ENCODE results near the gene VPS37C. TPM values are rescaled to one million over a fixed set of nuclear protein-coding genes. Genes with fewer than 3 reads are reported as not detected.

Gene VPS37C
- total RNA-seq, 1 experiment from 2014 or later: 23.1 TPM

- ATAC-seq: no peak
- intact Hi-C loops (cut with micrococcal nuclease): no loop called here
- no peaks in the 10 kb centered on the region for H3K9me2 ChIP-seq (ENCODE audit: insufficient read depth)
- no peaks in the 10 kb centered on the region for H3K79me2 ChIP-seq (ENCODE audit: insufficient read depth, low read length)
- no peak overlapping the region for H2AFZ ChIP-seq (ENCODE audit: low read depth, low read length, poor library complexity, severe bottlenecking)
- POLR2A ChIA-PET: no interaction called here
- no peak overlapping the region for H3K4me3 ChIP-seq (replicated peaks in 1 of 2; ENCODE audit: low read depth in 1 of 2, low read length in 2 of 2)
- no peak overlapping the region for H3K4me2 ChIP-seq (ENCODE audit: low read length)
- H3K36me3 ChIP-seq (ENCODE audit: control insufficient read depth in 1 of 2, insufficient read depth in 2 of 2, low read length in 2 of 2): no peaks in the 10 kb centered on the region
- H3K9ac ChIP-seq (ENCODE audit: low read length): no peak overlapping the region
- RAD21 ChIA-PET (ENCODE audit: low non-redundant PET in 1 of 2, low total read pairs in 2 of 2, uncharacterized antibody in 2 of 2, unreplicated experiment in 2 of 2): no interaction called here
- TF ChIP-seq, protein P1, sequence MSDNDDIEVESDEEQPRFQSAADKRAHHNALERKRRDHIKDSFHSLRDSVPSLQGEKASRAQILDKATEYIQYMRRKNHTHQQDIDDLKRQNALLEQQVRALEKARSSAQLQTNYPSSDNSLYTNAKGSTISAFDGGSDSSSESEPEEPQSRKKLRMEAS (IDR thresholded peaks at IDR 0.05): no peak
- TF ChIP-seq ZFX (IDR thresholded peaks at IDR 0.05): no peak
- TF ChIP-seq ELF1 (IDR thresholded peaks at IDR 0.05; ENCODE audit: borderline replicate concordance, low read depth): no peak
- no peak for TF ChIP-seq POLR2A (IDR thresholded peaks at IDR 0.05; ENCODE audit: borderline replicate concordance, extremely low read depth, insufficient read depth, insufficient read length)
- no peak for TF ChIP-seq SIN3A (IDR thresholded peaks at IDR 0.05; ENCODE audit: low read depth)
- no peak for TF ChIP-seq YY1 (IDR thresholded peaks at IDR 0.05; ENCODE audit: extremely low read depth, insufficient replicate concordance, low read depth, low read length)
- no peak for TF ChIP-seq TCF7L2 (IDR thresholded peaks at IDR 0.05; ENCODE audit: borderline replicate concordance, extremely low read depth, insufficient read depth, insufficient read length)
- TF ChIP-seq, protein P2, sequence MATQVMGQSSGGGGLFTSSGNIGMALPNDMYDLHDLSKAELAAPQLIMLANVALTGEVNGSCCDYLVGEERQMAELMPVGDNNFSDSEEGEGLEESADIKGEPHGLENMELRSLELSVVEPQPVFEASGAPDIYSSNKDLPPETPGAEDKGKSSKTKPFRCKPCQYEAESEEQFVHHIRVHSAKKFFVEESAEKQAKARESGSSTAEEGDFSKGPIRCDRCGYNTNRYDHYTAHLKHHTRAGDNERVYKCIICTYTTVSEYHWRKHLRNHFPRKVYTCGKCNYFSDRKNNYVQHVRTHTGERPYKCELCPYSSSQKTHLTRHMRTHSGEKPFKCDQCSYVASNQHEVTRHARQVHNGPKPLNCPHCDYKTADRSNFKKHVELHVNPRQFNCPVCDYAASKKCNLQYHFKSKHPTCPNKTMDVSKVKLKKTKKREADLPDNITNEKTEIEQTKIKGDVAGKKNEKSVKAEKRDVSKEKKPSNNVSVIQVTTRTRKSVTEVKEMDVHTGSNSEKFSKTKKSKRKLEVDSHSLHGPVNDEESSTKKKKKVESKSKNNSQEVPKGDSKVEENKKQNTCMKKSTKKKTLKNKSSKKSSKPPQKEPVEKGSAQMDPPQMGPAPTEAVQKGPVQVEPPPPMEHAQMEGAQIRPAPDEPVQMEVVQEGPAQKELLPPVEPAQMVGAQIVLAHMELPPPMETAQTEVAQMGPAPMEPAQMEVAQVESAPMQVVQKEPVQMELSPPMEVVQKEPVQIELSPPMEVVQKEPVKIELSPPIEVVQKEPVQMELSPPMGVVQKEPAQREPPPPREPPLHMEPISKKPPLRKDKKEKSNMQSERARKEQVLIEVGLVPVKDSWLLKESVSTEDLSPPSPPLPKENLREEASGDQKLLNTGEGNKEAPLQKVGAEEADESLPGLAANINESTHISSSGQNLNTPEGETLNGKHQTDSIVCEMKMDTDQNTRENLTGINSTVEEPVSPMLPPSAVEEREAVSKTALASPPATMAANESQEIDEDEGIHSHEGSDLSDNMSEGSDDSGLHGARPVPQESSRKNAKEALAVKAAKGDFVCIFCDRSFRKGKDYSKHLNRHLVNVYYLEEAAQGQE (IDR thresholded peaks at IDR 0.05; ENCODE audit: low read depth): no peak
- TF ChIP-seq EZH2 (IDR thresholded peaks at IDR 0.05): no peak
- TF ChIP-seq, protein P3, sequence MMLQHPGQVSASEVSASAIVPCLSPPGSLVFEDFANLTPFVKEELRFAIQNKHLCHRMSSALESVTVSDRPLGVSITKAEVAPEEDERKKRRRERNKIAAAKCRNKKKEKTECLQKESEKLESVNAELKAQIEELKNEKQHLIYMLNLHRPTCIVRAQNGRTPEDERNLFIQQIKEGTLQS (IDR thresholded peaks at IDR 0.05): no peak
- TF ChIP-seq SRF (IDR thresholded peaks at IDR 0.05; ENCODE audit: low read depth): no peak
- no peak for TF ChIP-seq FOSL1 (IDR thresholded peaks at IDR 0.05; ENCODE audit: low read depth)
- no peak for TF ChIP-seq CEBPB (IDR thresholded peaks at IDR 0.05; ENCODE audit: low read depth)
- TF ChIP-seq EZH2phosphoT487 (IDR thresholded peaks at IDR 0.05; ENCODE audit: borderline replicate concordance): no peak
- TF ChIP-seq EGR1 (IDR thresholded peaks at IDR 0.05; ENCODE audit: low read depth): no peak
- TF ChIP-seq, protein P4, sequence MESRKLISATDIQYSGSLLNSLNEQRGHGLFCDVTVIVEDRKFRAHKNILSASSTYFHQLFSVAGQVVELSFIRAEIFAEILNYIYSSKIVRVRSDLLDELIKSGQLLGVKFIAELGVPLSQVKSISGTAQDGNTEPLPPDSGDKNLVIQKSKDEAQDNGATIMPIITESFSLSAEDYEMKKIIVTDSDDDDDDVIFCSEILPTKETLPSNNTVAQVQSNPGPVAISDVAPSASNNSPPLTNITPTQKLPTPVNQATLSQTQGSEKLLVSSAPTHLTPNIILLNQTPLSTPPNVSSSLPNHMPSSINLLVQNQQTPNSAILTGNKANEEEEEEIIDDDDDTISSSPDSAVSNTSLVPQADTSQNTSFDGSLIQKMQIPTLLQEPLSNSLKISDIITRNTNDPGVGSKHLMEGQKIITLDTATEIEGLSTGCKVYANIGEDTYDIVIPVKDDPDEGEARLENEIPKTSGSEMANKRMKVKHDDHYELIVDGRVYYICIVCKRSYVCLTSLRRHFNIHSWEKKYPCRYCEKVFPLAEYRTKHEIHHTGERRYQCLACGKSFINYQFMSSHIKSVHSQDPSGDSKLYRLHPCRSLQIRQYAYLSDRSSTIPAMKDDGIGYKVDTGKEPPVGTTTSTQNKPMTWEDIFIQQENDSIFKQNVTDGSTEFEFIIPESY (IDR thresholded peaks at IDR 0.05; ENCODE audit: extremely low read depth, insufficient replicate concordance, low read length): no peak
- TF ChIP-seq CBX3 (IDR thresholded peaks at IDR 0.05; ENCODE audit: low read depth): no peak
- no peak for TF ChIP-seq POLR2AphosphoS5 (IDR thresholded peaks at IDR 0.05; ENCODE audit: low read depth, low read length)
- no TSS peak for BruUV-seq (replicated peaks)
- no peaks in the 10 kb centered on the region for H3K9me3 ChIP-seq (ENCODE audit: control insufficient read depth in 1 of 2, insufficient read depth in 1 of 2, low read depth in 1 of 2, low read length in 2 of 2)
- DNase-seq (ENCODE audit: low read depth, low spot score): no peak
- no peak overlapping the region for H3K27ac ChIP-seq (ENCODE audit: low read depth, low read length)
- CTCF ChIA-PET: no interaction called here
- no peaks in the 10 kb centered on the region for H4K20me1 ChIP-seq (ENCODE audit: insufficient read depth)
- no peaks in the 10 kb centered on the region for H3K27me3 ChIP-seq (ENCODE audit: insufficient read depth, low read length)
- 0 out of 4 replicates have a peak, but pooled peaks cover 0 to under 1% of the 10 kb centered on the region in 2 experiments for H3K4me1 ChIP-seq (ENCODE audit: control insufficient read depth in 1 of 2, insufficient read depth in 2 of 2, low read length in 2 of 2)
Observed at GRCh38 chr11:61168042-61168688, 6.9 kb upstream of the VPS37C start.

All from HCT116 (cell line).